HepG2 (cell line): ENCODE measurements around the gene MTFR1L. TPM values are rescaled to one million over a fixed set of nuclear protein-coding genes. Genes with fewer than 3 reads are reported as not detected.

Experiments
- AHR ChIP-seq: IDR thresholded peaks from 2 replicates; pipeline ENCODE4 v1.6.1; 2018; ENCODE audit warnings: missing genetic modification reagents, missing compliant biosample characterization
- DNMT3B ChIP-seq: conservative IDR thresholded peaks from 2 replicates; pipeline ENCODE4 v1.6.1; 2016; ENCODE audit warnings: missing biosample characterization, control low read depth
- JDP2 ChIP-seq: sonication (generic); formaldehyde crosslinking; IDR thresholded peaks from 2 replicates; pipeline ENCODE4 v1.8.1; 2022; ENCODE audit warnings: missing genetic modification reagents, borderline replicate concordance
- MYNN ChIP-seq: sonication (generic); formaldehyde crosslinking; IDR thresholded peaks from 2 replicates; pipeline ENCODE4 v1.4.0; 2020; ENCODE audit warnings: mild to moderate bottlenecking, low read depth, missing genetic modification reagents
- SOX6 ChIP-seq, 2 experiments: fragments of 450-650 bp in 1 of 2; sonication (generic) in 1 of 2; formaldehyde crosslinking in 1 of 2; IDR thresholded peaks; 2 replicates each; pipeline versions ENCODE4 v1.4.0 to v1.6.1; 2017 to 2020; ENCODE audit warnings: antibody characterized with exemption in 1 of 2, mild to moderate bottlenecking in 1 of 2, missing genetic modification reagents in 1 of 2
- SP2 ChIP-seq: sonication (generic); formaldehyde crosslinking; IDR thresholded peaks from 2 replicates; pipeline ENCODE4 v1.5.1; 2020; ENCODE audit warnings: mild to moderate bottlenecking, missing genetic modification reagents
- TBX3 ChIP-seq: fragments of 450-650 bp; IDR thresholded peaks from 2 replicates; pipeline ENCODE4 v1.6.1; 2017; ENCODE audit warnings: antibody characterized with exemption, mild to moderate bottlenecking, inconsistent platforms, borderline replicate concordance
- YEATS4 ChIP-seq: sonication (generic); formaldehyde crosslinking; IDR thresholded peaks from 2 replicates; pipeline ENCODE4 v1.4.0; 2020; ENCODE audit warnings: missing genetic modification reagents, borderline replicate concordance
- ZNF20 ChIP-seq: sonication (generic); formaldehyde crosslinking; IDR thresholded peaks from 2 replicates; pipeline ENCODE4 v1.4.0; 2020; ENCODE audit warnings: mild to moderate bottlenecking, moderate library complexity, missing genetic modification reagents
- ZNF234 ChIP-seq: sonication (generic); formaldehyde crosslinking; conservative IDR thresholded peaks from 2 replicates; pipeline ENCODE4 v1.5.1; 2020; ENCODE audit warnings: mild to moderate bottlenecking, missing genetic modification reagents
- ZSCAN29 ChIP-seq: sonication (generic); formaldehyde crosslinking; conservative IDR thresholded peaks from 2 replicates; pipeline ENCODE4 v1.4.0; 2020; ENCODE audit warnings: mild to moderate bottlenecking, missing genetic modification reagents
- polyA plus RNA-seq, 8 experiments: library from polyadenylated mRNA; depleted of rRNA in 3 of 8; stranded (reverse) in 7 of 8; unstranded in 1 of 8; fragments of >200 nt; fragmentation: Illumina TruSeq in 4 of 8; extraction: Trizol in 4 of 8; gene quantifications; 2 replicates each; pipeline versions ENCODE4 v1.2.1 to v1.2.3, GENCODE V29; 2011 to 2016; ENCODE audit warnings: low read depth in 4 of 8, missing spikeins in 1 of 8, mixed read lengths in 1 of 8; ENCODE audit not compliant: insufficient read depth in 1 of 8
- total RNA-seq, 5 experiments: library from RNA; depleted of rRNA; stranded (reverse); fragments of >200 nt; fragmentation: Illumina TruSeq; extraction: Trizol; gene quantifications; 2 replicates each; pipeline ENCODE4 v1.2.3, GENCODE V29; 2016; ENCODE audit warnings: low read depth in 1 of 5
- TF ChIP-seq, protein P1 (sequence below): sonication (generic); formaldehyde crosslinking; IDR thresholded peaks from 2 replicates; pipeline ENCODE4 v1.4.0; 2020; ENCODE audit warnings: missing genetic modification reagents, borderline replicate concordance
- TF ChIP-seq, protein P2 (sequence below), 2 experiments: sonication (generic) in 1 of 2; formaldehyde crosslinking in 1 of 2; IDR thresholded peaks; 2 replicates each; pipeline versions ENCODE4 v1.6.1 to v1.9.0; 2014 to 2022; ENCODE audit warnings: antibody characterized with exemption in 1 of 2, borderline replicate concordance in 1 of 2, inconsistent platforms in 1 of 2, low read depth in 1 of 2, missing genetic modification reagents in 1 of 2
- TF ChIP-seq, protein P3 (sequence below): sonication (generic); formaldehyde crosslinking; IDR thresholded peaks from 2 replicates; pipeline ENCODE4 v1.5.1; 2020; ENCODE audit warnings: missing genetic modification reagents, mild to moderate bottlenecking, borderline replicate concordance
- TF ChIP-seq, protein P4 (sequence below): sonication (generic); formaldehyde crosslinking; conservative IDR thresholded peaks from 2 replicates; pipeline ENCODE4 v1.4.0; 2020; ENCODE audit warnings: missing genetic modification reagents

MTFR1L gene
- total and polyA plus RNA-seq, 2 of the 13 experiments (the other 11 are each of a cell fraction or from before 2014, with no cell fraction given): 38.0 to 55.7 TPM

DNA sequence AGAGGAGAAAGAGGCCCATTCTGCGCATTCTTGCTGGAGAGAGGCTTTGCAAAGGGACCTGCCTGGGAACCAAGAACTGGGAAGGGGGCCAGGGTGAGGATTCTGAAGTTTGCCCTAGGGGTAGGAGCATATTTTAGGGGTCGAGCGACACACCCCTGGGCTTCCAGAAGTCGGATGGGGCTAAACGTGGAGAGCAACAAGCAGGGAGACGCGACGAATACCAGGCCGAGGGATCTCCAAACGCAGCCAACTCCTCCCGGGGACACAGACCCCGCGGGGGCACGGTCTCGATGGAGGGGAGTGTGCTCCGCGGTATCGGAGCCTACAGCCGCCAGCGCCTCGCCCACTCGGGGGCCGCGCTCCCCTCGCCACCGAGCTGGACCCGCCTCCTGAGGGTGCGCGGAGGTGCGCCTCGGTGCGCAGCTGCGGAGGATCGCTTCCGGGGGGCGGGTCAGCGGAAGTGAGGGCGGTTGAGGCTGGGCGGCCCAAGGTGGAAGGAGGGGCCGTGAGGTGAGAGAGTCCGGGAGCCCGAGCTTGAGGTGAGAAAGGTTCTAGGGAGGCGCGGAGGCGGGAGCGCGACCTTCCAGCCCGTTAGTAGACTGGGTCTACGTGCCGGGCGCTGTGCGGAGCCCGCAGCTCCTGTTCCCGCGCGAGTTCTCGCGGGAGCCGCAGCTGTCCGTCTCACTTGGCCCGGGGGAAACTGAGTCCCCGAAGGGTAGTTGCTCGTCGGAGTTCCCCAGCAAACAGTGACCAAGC lies at the start of gene MTFR1L (continued):
- TF ChIP-seq, protein P1, sequence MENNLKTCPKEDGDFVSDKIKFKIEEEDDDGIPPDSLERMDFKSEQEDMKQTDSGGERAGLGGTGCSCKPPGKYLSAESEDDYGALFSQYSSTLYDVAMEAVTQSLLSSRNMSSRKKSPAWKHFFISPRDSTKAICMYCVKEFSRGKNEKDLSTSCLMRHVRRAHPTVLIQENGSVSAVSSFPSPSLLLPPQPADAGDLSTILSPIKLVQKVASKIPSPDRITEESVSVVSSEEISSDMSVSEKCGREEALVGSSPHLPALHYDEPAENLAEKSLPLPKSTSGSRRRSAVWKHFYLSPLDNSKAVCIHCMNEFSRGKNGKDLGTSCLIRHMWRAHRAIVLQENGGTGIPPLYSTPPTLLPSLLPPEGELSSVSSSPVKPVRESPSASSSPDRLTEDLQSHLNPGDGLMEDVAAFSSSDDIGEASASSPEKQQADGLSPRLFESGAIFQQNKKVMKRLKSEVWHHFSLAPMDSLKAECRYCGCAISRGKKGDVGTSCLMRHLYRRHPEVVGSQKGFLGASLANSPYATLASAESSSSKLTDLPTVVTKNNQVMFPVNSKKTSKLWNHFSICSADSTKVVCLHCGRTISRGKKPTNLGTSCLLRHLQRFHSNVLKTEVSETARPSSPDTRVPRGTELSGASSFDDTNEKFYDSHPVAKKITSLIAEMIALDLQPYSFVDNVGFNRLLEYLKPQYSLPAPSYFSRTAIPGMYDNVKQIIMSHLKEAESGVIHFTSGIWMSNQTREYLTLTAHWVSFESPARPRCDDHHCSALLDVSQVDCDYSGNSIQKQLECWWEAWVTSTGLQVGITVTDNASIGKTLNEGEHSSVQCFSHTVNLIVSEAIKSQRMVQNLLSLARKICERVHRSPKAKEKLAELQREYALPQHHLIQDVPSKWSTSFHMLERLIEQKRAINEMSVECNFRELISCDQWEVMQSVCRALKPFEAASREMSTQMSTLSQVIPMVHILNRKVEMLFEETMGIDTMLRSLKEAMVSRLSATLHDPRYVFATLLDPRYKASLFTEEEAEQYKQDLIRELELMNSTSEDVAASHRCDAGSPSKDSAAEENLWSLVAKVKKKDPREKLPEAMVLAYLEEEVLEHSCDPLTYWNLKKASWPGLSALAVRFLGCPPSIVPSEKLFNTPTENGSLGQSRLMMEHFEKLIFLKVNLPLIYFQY (CRISPR knock-in tag): 0 out of 2 replicates have a peak, but pooled peaks have one; percentile 24
- TF ChIP-seq ZNF234 (CRISPR knock-in tag): no peak
- peak; percentile 74; the same call in 1 of the 2 replicates for TF ChIP-seq SP2
- no peak; the same call in 1 of the 2 replicates for TF ChIP-seq DNMT3B (CRISPR knock-in tag)
- TF ChIP-seq AHR: peak; percentile 42; the same call in 1 of the 2 replicates
- no peak; the same call in none of the 2 replicates for TF ChIP-seq ZSCAN29 (CRISPR knock-in tag)
- no peak for TF ChIP-seq TBX3
- no peak for TF ChIP-seq MYNN (CRISPR knock-in tag)
- TF ChIP-seq, protein P2, sequence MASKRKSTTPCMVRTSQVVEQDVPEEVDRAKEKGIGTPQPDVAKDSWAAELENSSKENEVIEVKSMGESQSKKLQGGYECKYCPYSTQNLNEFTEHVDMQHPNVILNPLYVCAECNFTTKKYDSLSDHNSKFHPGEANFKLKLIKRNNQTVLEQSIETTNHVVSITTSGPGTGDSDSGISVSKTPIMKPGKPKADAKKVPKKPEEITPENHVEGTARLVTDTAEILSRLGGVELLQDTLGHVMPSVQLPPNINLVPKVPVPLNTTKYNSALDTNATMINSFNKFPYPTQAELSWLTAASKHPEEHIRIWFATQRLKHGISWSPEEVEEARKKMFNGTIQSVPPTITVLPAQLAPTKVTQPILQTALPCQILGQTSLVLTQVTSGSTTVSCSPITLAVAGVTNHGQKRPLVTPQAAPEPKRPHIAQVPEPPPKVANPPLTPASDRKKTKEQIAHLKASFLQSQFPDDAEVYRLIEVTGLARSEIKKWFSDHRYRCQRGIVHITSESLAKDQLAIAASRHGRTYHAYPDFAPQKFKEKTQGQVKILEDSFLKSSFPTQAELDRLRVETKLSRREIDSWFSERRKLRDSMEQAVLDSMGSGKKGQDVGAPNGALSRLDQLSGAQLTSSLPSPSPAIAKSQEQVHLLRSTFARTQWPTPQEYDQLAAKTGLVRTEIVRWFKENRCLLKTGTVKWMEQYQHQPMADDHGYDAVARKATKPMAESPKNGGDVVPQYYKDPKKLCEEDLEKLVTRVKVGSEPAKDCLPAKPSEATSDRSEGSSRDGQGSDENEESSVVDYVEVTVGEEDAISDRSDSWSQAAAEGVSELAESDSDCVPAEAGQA (IDR thresholded peaks at IDR 0.05; ENCODE audit: low read depth): no peak
- TF ChIP-seq, protein P2 (CRISPR knock-in tag; IDR thresholded peaks at IDR 0.05; ENCODE audit: borderline replicate concordance): no peak
- TF ChIP-seq ZNF20: no peak
- TF ChIP-seq SOX6 (IDR thresholded peaks at IDR 0.05): no peak
- TF ChIP-seq SOX6 (CRISPR knock-in tag; IDR thresholded peaks at IDR 0.05): peak; percentile 72
- TF ChIP-seq JDP2 (CRISPR knock-in tag): no peak
- TF ChIP-seq, protein P3, sequence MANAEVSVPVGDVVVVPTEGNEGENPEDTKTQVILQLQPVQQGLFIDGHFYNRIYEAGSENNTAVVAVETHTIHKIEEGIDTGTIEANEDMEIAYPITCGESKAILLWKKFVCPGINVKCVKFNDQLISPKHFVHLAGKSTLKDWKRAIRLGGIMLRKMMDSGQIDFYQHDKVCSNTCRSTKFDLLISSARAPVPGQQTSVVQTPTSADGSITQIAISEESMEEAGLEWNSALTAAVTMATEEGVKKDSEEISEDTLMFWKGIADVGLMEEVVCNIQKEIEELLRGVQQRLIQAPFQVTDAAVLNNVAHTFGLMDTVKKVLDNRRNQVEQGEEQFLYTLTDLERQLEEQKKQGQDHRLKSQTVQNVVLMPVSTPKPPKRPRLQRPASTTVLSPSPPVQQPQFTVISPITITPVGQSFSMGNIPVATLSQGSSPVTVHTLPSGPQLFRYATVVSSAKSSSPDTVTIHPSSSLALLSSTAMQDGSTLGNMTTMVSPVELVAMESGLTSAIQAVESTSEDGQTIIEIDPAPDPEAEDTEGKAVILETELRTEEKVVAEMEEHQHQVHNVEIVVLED: peak; percentile 76
- TF ChIP-seq, protein P4, sequence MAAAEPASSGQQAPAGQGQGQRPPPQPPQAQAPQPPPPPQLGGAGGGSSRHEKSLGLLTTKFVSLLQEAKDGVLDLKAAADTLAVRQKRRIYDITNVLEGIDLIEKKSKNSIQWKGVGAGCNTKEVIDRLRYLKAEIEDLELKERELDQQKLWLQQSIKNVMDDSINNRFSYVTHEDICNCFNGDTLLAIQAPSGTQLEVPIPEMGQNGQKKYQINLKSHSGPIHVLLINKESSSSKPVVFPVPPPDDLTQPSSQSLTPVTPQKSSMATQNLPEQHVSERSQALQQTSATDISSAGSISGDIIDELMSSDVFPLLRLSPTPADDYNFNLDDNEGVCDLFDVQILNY (CRISPR knock-in tag): peak; percentile 41; the same call in 1 of the 2 replicates
- peak; percentile 55; the same call in 1 of the 2 replicates for TF ChIP-seq YEATS4
